HG02588 (cell line): ENCODE measurements around the gene TRIM72.
"Not testable (repeated sequence)": the region's sequence is repeated elsewhere in the genome, so short reads cannot be mapped to it uniquely, and the experiment has no call there.

Experiments
- ATAC-seq: cut with Tn5 transposase; IDR thresholded peaks from one replicate; pipeline ENCODE4 v1.9.1; 2021; ENCODE audit warnings: mild to moderate bottlenecking, moderate library complexity; ENCODE audit not compliant: unreplicated experiment

The TRIM72 gene

DNA sequence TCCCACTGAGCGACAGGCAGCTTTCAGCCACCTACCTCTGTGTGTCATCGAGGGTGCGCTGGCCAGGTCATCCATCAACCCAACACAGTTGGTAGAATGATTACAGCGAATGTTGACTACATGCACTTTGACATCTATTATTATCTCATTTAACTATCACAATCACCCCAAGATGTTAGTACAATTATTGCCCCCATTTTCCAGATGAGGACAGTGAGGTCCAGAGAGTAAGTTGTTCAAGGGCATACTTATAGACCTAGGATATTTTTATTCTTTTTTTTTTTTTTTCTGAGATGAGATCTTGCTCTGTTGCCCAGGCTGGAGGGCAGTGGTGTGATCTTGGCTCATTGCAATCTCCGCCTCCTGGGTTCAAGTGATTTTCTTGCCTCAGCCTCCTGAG lies 37.5 kb downstream of the TRIM72 start:
- ATAC-seq, result no peak

DNA sequence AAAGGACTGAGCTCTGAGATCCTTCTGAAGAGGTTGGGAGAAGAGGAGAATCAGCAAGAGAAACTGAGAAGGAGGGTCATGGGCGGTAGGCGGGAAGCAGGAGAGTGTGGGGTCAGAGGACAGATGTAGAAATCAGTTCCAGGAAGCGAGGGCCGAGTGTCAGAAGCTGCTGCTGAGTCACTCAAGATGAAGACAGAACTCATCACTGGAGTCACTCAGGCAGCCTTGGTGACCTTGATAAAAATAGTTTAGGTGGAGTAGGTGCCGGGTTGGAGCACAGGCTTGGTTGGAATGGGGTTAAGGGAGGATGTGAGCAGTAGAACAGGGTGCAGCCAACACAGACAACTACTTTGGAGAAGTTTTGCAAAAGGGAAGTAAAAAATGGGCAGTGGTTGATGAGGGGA lies 39.7 kb downstream of the TRIM72 start:
- ATAC-seq, result no peak

- no peak for ATAC-seq
Observed at GRCh38 chr16:31256466-31256865, 42.5 kb downstream of the TRIM72 start.

- no peak for ATAC-seq
Observed at GRCh38 chr16:31258366-31258765, 44.4 kb downstream of the TRIM72 start.

DNA sequence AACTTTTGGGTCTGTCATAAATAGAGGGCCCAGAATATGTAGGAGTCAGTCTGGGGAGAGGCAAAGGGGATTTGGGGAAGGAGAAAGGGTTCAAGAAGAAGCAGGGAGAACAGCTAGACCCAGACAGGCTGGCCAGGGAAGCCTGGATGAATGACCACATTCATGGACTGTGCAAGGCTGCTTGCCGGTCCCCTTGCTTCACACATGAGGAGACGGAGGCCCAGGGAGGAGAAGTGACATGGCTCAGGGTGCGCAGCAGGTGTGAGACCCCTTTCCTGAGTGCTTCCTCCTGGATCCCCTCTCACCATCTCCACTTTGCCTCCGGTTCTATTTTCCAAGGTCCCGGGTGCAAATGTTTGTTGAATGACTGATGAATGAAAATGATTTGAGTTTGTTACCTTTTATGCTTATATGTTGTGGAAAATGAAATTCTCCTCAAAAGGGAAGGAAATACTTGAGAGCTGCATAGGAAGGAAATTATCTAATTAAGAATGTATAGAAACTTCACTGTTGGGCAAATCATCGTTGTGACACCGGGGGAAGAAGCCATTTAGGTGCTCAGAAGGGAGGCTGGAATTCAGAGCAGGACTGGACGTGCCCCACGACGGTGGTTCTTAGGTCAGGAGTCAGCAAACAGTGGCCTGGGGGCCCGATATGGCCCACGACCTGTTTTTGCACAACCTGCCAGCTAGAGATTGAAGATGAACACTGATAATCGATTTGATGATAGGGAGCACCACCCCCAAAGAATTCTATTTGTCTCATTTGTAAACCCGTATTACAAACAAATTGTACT lies 46.4 kb downstream of the TRIM72 start:
- no peak for ATAC-seq

GRCh38 chr16:31262084-31262483 lies 48.2 kb downstream of the TRIM72 start:
- ATAC-seq, result no peak

- ATAC-seq, result peak; percentile 87
Observed at GRCh38 chr16:31265329-31266245, 51.7 kb downstream of the TRIM72 start.

- no peak for ATAC-seq
Observed at GRCh38 chr16:31267332-31268032, 53.6 kb downstream of the TRIM72 start.

GRCh38 chr16:31268033-31268365 lies 54.1 kb downstream of the TRIM72 start:
- ATAC-seq, result no peak

GRCh38 chr16:31268891-31269290 lies 55.0 kb downstream of the TRIM72 start:
- no peak for ATAC-seq

- no peak for ATAC-seq
Observed at GRCh38 chr16:31269541-31269940, 55.6 kb downstream of the TRIM72 start.

DNA sequence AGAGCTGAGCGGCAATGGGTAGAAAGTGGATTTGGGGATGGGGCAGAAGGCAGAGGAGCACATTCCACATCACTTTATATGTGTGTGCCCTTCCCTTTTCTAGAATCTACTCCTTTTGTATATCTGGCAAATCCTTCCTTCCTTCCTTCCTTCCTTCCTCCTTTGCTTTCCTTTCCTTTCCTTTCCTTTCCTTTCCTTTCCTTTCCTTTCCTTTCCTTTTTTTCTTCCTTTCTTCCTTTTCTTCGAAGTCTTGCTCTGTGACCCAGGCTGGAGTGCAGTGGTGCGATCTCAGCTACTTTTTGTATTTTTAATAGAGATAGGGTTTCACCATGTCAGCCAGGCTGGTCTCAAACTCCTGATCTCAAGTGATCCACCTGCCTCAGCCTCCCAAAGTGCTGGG lies 56.1 kb downstream of the TRIM72 start:
- ATAC-seq, result not testable (repeated sequence)

DNA sequence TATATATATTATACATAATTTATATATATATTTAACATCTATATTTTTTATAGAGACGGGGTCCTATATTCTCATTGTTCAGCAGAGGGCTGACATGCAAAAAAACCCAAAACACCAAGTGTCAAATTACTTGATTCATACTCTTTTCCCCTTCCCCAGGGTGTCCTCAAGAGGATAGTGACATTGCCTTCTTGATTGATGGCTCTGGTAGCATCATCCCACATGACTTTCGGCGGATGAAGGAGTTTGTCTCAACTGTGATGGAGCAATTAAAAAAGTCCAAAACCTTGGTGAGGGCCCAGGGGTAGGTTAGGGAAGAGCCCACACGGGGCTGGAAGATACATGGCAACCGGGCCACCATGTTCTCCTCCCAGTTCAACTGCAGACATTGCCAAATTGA lies 56.9 kb downstream of the TRIM72 start:
- no peak for ATAC-seq

GRCh38 chr16:31271621-31272190 lies 57.8 kb downstream of the TRIM72 start:
- ATAC-seq, result no peak

DNA sequence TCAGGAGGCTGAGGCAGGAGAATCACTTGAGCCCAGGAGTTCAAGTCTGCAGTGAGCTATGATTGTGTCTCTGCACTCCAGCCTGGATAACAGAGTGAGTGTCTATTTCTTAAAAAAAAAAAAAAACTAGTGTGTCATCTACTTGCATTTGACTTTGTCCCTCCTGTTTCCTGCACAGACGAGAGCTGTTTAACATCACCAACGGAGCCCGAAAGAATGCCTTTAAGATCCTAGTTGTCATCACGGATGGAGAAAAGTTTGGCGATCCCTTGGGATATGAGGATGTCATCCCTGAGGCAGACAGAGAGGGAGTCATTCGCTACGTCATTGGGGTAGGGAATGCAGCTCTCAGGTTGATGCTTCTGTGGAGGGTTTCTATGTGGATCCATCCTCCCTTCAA lies 59.3 kb downstream of the TRIM72 start:
- no peak for ATAC-seq

GRCh38 chr16:31273676-31274075 lies 59.8 kb downstream of the TRIM72 start:
- no peak for ATAC-seq

DNA sequence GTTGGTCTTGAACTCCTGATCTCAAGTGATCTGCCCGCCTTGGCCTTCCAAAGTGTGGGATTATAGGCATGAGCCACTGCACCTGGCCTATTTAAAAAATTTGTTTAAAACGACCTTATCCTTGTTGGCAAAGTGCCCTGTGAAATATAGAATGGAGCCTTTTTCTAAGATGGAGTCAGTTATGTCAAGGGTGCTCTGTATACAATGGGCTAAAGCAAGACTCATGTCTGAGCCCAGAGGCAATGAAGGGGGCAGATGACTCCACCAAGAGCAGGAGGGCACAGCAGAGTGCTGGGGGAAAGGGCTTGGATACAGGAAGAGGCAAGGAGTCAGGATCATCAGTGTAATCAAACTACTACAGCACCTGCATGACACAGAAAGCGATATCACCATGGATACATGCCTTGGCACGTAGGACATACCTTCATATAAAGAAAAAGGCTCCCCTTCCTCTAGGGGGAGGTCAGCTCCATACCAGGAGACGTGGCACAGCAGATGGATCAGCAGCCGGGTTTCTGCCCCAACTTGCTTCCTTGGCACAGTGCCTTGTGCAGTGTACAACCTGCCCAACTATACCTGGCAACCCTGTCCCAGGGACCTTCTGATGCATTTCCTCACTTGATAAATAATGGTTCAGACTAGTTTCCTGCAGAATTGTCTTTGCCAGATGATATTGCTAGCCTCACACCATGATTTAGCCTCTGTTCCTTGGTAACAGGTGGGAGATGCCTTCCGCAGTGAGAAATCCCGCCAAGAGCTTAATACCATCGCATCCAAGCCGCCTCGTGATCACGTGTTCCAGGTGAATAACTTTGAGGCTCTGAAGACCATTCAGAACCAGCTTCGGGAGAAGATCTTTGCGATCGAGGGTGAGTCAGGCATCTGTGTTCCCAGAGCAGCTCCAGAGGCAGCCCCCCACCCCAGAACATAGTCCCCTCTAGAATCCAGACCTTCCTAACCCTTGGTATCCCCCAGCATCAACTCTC lies 61.2 kb downstream of the TRIM72 start:
- ATAC-seq, result no peak

DNA sequence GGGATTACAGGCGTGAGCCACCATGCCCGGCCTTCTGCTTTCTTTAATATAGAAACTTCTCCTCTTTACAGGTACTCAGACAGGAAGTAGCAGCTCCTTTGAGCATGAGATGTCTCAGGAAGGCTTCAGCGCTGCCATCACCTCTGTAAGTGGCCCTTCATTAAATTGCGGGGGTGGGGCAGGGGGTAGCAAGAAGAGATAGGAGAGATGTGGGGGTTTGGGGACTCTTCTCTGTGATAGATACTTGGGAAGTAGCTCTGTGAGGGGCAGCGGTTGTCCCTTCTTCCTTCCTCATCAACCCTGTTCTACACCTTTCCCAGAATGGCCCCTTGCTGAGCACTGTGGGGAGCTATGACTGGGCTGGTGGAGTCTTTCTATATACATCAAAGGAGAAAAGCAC lies 62.7 kb downstream of the TRIM72 start:
- ATAC-seq, result no peak

DNA sequence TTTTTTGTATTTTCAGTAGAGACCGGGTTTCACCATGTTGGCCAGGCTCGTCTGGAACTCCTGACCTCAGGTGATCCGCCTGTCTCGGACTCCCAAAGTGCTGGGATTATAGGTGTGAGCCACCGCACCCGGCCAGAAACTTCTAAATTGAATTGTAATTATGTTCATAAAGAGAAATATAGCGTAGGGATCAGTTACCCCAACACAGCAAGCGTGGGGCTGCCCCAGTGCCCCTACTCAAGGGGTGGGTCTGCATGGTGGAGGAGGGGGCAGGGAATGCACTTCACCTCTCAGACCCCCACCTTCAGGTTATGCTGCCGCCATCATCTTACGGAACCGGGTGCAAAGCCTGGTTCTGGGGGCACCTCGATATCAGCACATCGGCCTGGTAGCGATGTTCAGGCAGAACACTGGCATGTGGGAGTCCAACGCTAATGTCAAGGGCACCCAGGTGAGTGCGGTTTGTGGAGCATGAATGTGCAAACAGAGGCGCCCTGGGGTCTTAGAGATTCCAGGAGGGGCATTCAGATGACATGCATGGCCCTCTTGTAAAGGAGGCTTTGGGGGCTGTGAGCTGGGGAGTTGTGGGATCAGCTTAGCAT lies 63.8 kb downstream of the TRIM72 start:
- no peak for ATAC-seq

- not testable (repeated sequence) for ATAC-seq
Observed at GRCh38 chr16:31278853-31279252, 64.9 kb downstream of the TRIM72 start.
